HG03039 (cell line): ENCODE measurements around the gene CDH4.
"Not testable (repeated sequence)": the region's sequence is repeated elsewhere in the genome, so short reads cannot be mapped to it uniquely, and the experiment has no call there.

Source experiments
- ATAC-seq: cut with Tn5 transposase; IDR thresholded peaks from one replicate; pipeline ENCODE4 v1.9.1; 2021; ENCODE audit warnings: mild to moderate bottlenecking, moderate library complexity; ENCODE audit not compliant: unreplicated experiment

The CDH4 gene

DNA sequence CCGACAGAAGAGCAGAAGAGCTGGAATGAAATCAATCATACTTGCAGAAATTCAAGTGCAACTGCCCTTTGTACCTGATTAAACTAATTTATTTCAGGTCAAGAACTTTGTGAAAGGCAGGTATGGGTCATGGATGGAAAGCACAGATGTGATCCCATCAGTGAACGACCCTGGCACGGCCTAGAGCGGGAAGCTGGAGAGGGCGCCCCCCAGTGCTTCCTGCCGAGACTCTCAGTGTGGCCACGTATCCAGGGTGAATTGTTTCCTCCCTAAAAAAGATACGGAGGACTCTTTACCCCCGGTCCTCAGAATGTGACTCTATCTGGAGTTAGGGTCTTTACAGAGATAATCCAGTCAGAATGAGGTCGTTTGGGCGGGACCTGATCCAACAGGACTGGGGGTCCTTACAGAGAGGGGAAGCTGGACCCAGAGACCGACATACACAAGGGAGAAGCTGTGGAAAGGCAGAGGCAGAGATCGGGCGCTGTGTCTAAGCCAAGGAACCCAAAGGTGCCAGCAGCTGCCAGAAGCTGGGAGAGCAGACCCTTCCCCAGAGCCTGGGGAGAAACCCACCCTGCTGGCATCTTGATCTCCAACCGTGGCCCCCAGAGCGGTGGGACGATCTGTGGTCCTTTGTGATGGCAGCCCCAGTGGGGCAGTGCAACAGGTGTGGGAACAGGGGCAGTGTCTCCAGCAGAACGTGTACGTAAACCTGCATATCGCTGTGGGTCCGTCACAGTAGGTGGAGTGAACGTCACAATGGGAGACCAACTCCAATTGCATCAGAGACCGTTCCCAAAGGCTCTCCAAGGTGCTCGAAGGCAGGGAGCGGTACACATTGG, 721.7 kb downstream of the CDH4 start:
- ATAC-seq = no peak

DNA sequence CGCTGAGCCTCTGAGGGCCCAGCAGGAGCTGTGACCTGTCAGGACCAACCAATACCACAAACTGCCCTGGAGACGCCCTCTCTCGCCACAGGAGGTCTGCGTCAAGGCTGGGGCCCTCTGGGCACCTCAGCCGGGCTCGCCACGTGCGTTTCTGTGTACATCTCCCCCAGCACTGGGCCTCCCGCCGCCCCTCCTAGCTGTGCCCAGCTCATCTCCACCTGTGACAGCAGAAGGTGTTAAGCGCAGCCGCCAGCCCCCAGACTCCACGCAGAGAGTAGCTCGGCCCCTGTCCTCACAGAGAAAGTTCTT, 722.2 kb downstream of the CDH4 start:
- no peak for ATAC-seq

DNA sequence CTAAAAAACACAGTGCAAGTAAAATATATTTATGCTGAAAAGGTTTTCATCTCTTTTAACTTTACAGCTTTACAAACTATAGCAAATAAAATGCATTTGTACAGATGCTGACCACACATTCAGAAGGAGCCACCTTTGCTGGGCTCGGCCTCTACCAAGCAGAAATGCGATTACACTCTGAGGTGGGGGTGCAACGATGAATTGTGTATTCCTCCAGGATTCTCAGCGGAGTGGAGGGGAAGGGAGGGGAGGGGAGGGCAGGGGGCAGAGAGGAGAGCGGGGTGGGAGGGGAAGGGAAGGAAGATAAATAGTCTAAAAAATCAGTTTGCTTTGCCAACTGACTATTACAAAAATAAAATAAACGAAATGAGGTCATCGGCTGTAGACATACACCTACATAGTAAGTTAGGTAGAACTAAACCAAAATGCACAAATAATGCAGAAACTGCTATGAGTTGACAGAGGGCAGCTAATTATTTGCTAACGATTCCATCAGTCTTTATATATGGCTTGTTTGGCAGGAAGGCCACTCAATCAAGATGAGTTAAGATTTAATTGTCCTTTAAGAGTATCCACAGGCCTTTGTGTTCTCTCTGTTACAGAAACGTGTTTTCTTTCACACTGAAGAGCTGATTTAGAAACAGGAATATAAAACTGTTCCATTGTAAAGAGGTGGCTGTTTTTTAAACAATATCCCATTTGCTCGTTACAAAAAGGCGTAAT, 723.5 kb downstream of the CDH4 start:
- no peak for ATAC-seq

DNA sequence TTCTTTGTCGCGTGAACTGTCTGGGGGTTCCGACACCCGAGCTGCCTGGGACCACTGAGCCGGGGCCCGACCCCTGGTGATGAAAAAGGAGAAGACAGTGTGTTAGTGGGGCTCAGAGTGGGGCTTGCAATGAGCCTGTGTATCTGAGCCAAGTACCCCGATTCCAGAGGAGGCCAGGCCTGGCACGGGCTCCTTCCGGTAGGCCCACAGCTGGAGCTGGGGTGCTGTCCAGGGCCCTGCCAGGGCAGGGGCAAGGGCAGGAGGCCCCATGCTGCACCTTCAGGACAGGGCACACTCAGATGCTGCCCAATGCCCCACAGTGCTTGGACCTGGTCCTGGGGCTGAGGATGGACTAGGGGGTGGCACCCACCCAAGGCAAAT, 724.2 kb downstream of the CDH4 start:
- no peak for ATAC-seq

DNA sequence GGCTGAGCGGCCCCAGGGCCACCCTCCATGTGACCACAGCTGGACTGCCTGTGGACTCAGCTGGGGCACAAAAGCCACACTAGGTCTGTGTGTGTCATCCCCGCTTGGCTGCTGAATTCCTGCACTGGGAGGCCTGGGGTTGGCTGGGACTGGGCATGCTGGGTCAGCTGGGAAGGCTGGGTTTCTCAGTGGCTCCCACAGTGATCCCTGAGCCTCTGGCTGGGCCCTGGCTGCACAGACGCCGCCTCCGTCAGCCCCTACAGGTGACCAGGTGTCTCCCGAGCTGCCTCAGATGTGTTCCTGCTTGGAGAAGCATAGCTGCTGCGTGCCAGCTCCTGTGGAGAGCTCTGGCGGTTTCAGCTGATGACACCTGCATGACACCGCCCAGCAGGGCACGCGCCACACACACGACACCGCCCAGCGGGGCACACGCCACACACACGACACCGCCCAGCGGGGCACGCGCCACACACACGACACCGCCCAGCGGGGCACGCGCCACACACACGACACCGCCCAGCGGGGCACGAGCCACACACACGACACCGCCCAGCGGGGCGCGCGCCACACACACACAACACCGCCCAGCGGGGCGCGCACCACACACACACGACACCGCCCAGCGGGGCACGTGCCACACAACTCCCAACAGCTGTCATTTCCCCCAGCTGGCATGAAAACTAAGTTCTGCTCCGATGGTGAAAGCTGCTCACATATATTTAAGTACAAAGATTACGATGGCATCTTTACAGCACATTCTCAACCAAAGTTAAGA, 724.8 kb downstream of the CDH4 start:
- no peak for ATAC-seq

DNA sequence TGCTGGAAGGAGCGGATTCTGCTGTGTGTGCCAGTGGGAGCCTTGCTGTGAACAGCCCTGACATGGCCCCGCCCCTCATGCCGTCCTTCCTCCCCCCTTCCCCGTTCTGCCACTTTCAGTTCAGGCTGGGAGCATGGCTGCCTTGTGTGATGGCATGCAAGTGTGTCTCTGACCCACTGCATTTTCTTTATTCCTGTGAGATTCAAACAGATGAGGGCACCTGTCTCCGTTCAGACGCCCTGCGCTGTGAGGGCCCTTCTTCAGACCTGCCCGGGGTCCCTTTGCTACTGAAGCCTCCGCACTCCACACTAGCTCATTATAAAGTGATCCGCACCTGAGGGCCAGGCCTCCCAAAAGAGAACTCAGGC, 725.3 kb downstream of the CDH4 start:
- ATAC-seq = no peak

DNA sequence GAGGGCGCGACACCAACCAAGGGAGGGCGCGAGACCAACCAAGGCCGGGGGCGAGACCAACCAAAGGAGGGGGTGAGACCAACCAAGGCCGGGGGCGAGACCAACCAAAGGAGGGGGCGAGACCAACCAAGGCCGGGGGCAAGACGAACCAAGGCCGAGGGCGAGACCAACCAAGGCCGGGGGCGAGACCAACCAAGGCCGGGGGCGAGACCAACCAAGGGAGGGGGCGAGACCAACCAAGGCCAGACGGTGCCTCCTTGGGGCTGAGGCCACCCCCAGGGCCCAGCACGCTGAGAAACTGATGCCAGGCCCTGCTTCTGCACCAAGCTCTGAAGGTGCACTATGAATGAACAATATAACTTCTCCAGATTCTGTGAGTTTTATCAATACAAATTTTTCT, 726.4 kb downstream of the CDH4 start:
- ATAC-seq = no peak

DNA sequence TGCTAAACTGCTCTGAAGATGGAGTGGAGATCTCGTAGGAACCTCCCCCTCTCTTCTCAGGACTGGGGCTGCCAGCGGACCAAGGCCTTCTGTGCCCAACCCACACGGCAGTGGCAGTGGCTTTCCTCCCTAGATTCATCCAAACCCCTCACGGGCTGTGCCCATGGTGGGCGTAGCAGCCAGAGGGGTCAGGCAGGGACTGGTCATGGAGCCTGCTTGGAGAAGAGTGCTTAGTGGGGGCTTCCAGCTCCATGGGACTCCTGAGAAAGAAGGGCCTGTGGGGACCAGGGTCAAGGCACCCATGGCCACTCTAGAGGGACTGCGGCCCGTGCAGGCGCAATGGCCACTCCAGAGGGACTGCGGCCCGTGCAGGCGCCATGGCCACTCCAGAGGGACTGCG, 727.0 kb downstream of the CDH4 start:
- no peak for ATAC-seq

DNA sequence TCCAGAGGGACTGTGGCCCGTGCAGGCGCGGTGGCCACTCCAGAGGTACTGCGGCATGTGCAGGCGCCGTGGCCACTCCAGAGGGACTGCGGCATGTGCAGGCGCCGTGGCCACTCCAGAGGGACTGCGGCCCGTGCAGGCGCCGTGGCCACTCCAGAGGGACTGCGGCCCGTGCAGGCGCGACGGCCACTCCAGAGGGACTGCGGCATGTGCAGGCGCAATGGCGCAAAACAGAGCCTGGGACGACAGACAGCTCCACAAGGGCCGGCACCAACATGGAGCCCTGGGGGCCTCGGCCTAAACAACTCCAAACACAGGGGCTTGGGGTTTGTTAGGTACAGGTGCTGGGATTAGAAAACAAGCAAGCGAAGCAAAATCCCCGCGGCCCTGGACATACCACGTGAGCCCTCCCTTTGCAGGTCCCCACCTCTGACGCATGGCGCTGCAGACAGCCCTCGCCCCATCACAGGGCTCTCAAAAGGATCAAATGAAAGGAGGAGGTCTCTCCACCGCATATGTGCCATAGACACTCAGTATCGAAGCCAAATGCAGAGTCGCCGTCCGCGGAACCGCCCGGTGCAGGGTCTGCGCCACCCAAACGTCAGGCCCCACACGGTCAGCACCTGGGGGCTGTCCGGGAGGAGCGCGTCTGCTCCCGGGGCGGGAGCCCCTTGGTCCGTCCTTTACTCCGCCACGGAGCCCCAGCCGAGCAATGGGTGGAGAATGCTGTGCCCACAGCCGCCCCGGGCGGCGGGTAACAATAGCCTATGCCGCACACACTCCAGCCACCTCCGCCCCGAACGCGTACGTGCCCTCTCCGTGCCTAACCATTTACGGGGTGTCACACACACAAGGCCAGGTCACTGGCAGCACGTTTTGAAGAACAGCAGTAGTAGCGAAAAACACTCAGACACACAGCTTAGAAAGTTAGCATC, 727.9 kb downstream of the CDH4 start:
- ATAC-seq = no peak

DNA sequence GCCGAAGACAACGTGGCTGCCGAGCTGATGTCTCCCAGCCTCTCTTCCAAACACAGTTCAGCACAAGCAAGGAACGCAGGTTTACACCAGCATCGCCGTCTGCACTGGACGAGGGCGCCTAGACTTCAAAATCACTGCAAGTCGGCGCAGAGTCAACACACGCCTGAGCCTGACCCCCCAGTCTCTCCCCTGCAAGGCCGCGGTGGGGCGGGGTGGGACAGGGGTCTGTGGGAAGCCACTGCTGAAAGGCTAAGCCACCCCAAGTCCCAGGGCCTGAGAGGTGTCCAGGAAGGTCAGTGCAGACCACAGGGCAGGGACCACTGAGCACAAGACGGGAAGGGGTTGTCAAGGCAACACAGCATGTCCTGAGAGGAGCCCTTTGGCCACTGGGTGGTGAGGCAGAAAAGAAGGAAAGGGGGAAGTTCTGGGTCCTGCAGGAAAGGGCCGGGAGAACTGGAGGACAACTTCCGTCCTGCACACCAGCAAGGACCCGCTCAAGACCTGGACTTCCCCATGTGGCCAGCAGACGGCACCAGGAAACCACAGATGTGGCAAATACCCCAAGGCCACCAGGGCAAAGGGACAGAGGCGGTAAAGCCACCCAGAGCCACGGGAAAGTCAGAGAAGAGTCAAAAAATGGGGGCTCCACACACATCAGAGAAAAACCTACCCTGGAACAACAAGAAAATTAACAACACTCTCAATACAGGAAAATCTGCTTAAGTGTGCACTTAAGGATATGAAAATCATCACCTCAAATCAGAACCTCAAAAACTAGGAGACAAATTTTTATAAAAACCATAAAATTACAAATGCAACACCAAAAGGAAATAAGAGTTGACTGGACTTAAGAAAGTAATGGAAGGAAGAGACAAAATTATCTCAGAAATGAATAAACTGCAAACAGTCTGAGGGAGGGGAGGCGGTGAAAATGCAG, 728.9 kb downstream of the CDH4 start:
- ATAC-seq = no peak

DNA sequence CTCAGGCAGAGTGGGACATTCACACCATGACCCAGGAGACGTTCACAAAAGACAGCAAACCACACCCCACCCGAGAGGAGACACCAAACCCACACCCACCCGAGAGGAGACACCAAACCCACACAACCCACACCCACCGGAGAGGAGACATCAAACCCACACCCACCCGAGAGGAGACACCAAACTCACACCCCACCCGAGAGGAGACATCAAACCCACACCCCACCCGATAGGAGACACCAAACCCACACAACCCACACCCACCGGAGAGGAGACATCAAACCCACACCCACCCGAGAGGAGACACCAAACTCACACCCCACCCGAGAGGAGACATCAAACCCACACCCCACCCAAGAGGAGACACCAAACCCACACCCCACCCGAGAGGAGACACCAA, 729.6 kb downstream of the CDH4 start:
- ATAC-seq = not testable (repeated sequence)

DNA sequence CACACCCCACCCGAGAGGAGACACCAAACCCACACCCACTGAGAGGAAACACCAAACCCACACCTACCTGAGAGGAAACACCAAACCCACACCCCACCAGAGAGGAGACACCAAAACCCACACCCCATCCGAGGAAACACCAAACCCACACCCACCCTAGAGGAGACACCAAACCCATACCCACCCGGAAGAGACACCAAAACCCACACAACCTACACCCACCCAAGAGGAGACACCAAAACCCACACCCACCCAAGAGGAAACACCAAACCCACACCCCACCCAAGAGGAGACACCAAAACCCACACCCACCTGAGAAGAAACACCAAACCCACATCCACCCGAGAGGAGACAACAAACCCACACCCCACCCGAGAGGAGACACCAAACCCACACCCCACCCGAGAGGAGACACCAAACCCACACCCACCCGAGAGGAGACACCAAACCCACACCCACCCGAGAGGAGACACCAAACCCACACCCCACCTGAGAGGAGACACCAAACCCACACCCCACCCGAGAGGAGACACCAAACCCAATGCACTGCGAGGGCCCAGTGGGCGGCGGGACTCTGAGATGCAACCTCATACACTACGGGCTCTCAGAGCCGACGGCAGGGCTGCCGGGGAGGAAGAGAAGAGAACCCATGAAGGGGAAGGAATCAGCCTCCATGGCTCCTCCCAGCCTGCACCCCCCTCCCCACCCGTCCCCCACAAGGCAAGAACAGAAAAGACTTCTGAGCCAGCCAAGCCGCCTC, 730.3 kb downstream of the CDH4 start:
- no peak for ATAC-seq

DNA sequence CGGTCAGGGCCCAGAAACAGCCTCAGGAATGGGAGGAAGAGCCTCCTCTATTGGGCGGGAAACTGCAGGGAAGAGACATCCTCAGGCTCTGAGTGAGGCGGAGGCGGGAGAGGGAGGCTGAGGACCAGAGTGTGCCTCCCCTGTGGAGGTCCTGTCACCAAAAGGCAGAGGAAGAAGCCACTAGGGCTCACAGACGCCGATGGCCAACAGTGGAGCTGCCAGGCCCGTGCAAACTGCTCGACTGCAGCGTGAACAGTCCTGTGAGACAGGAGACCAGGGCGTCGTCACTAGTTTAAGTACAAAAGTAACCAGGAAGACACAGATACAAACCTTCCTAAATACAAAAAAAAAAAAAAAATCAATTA, 730.9 kb downstream of the CDH4 start:
- ATAC-seq = no peak

DNA sequence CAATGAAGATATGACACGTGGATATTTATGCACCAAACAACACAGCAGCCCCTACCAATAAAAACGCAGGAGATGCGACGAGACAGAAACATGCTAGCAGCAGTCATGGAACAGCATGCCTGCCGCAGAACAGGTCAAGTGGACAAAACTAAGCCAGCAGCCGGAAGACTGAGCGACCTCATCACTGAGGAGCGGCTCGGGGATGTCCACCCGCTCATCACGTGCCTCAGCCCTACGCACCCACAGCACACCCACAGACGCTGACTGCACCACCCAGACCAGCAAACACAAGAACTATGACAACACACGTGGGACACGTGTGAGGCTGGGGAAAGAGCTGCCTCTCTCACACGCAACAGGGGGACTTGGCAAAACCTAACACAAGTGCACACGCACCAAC, 731.9 kb downstream of the CDH4 start:
- ATAC-seq = no peak

DNA sequence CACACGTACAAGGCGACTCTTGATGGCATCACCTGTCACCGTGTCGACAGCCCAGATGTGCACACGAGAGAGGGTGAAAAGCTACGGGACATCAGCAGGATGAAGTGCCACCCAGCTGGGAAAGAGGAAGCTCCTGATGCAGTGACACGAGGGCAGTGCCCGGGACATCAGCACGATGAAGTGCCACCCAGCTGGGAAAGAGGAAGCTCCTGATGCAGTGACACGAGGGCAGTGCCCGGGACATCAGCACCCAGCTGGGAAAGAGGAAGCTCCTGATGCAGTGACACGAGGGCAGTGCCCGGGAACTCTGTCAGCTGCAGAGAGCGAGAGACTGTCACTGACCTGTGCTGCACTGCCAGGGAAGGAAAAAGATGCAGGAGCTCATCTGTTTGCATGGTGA, 732.4 kb downstream of the CDH4 start:
- not testable (repeated sequence) for ATAC-seq

DNA sequence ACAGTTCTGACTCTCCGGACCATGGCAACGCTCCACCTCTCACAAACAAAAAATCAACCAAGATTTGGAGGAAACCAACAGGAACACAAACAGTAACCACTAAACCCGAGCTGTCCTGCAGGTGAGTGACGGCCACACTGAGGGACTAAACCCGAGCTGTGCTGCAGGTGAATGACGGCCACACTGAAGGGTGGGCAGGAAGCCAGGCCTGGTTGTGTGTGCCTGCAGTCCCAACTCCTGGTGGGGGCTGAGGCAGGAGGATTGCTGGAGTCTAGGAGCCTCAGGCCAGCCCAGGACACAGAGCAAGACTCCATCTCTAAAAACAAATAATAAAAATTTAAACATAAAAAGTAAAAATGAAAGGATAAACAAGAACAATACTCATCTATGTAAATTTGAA, 733.0 kb downstream of the CDH4 start:
- no peak for ATAC-seq

DNA sequence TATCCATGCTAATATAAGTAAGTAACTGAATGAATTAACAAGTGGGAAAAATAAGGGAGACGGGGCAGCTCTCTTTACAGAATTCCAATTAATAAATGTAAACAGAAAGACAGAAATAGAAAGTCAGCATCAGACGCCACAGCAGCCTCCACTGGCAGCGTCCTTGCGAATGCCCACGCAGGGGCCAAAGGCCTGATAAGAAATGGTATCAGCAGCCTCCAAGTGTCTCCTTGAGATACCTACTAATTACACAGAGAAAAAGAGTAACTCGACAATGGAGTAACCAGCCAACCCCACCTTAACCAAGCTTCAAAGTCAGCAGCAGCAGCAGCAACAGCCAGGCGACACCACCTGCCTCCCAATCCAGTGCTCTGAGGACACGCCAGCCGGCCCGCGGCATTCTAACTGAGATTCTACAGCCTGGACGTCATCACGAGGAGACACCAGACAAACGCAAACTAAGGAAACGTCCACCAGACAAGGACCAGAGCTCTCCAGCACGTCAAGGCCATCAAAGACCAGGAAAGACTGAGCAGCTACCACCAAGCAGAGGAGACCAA, 734.8 kb downstream of the CDH4 start:
- no peak for ATAC-seq

DNA sequence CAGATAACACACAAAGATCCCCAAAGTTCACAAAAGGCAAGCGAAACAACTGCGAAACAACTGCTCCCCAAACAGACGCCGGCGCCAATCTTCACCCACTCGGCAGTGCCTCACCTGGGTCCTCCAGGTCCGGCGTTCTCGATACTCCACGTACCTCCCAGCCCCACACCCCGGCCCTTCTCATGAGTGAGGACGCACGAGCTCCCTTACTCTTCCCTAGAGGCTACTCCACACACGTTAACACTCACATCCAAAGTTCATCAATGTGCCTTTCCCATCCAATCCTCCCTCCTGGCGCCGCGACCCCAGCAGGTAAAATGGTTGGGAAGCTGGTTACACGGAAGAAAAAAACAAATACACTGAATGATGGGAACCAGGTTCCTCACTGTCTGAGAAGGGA, 736.6 kb downstream of the CDH4 start:
- ATAC-seq = no peak

DNA sequence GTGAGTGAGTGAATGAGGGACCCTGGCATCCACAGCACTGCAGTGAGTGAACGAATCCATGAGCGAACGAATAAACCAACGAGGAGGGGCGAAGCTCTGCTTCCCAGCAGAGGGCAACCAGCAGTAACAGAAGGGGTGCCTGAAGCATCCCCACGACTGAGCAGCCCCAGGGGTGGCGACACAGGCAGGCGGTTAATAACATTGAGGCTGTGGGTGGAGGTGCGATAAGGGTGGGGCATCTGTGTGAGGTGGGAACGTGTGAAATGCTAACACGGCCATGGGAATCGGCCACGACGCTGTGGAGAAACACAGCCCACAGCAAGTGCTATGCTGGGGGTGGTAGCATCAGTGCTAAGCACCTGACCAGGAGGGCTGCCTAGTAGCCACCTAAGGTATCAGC, 737.7 kb downstream of the CDH4 start:
- ATAC-seq = no peak
